Thyroid gland (tissue), 4 donors: Measurements from ENCODE around the gene OXSR1. TPM values are rescaled to one million over a fixed set of nuclear protein-coding genes. Genes with fewer than 3 reads are reported as not detected.

Source experiments
- DNase-seq, 2 donors: peaks; one replicate each; pipeline ENCODE4 v3.0.0-alpha.2; 2019
- H3K27ac ChIP-seq, 3 donors: fragments of 200-600 bp; sonication (generic); 1 replicate in 2 of 3; 2 replicates in 1 of 3; pipeline ENCODE4 v1.5.1; 2016 to 2019; ENCODE audit warnings: mild to moderate bottlenecking in 1 of 3, moderate library complexity in 1 of 3
- H3K27me3 ChIP-seq: fragments of 200-600 bp; sonication (generic); one replicate; pipeline ENCODE4 v1.5.1; 2019
- H3K36me3 ChIP-seq, 2 donors: fragments of 200-600 bp; sonication (generic); one replicate each; pipeline ENCODE4 v1.5.1; 2016 to 2019
- H3K4me1 ChIP-seq, 2 donors: fragments of 200-600 bp; sonication (generic); one replicate each; pipeline ENCODE4 v1.5.1; 2017 to 2019
- H3K4me3 ChIP-seq, 3 donors: fragments of 200-600 bp; sonication (generic); replicated peaks in 1 of 3; 1 replicate in 2 of 3; 2 replicates in 1 of 3; pipeline ENCODE4 v1.5.1; 2016; ENCODE audit warnings: mild to moderate bottlenecking in 1 of 3
- H3K9me3 ChIP-seq: fragments of 200-600 bp; sonication (generic); one replicate; pipeline ENCODE4 v1.5.1; 2017
- CTCF ChIP-seq, 6 experiments: fragments of 200-600 bp in 3 of 6; fragments of 450-650 bp in 3 of 6; sonication (generic) in 3 of 6; IDR thresholded peaks; one replicate each; pipeline ENCODE4 v1.5.1; 2016 to 2019; ENCODE audit warnings: antibody characterized with exemption in 6 of 6, mild to moderate bottlenecking in 2 of 6, inconsistent platforms in 1 of 6, moderate library complexity in 1 of 6
- POLR2A ChIP-seq, 2 donors: fragments of 450-650 bp; IDR thresholded peaks; one replicate each; pipeline ENCODE4 v1.6.1; 2017; ENCODE audit warnings: antibody characterized with exemption in 2 of 2, mild to moderate bottlenecking in 2 of 2, moderate library complexity in 1 of 2
- WGBS, 2 donors: methylation state at CpG; one replicate each; pipeline ENCODE4 v1.1.5; 2017; 5-methylcytosine and 5-hydroxymethylcytosine counted together
- intact Hi-C: fragments of 100-400 bp; cut with DNase I; formaldehyde crosslinking; loops from one replicate; pipeline ENCODE4 v1.15.1; 2023
- total RNA-seq, 4 donors: library from RNA; depleted of rRNA; stranded (reverse); fragments of >200 nt; gene quantifications; one replicate each; pipeline ENCODE4 v1.2.3, GENCODE V29; 2016

Gene OXSR1
- total RNA-seq, 4 donors from 2014 or later = 32.0 to 40.5 (median 37.9) TPM

- 94 to 98% methylated on average over 13 of the region's 13 CpGs for WGBS, 2 donors
- DNase-seq = no peak
- Histone ChIP-seq H3K27me3 (no peaks in the 10 kb centered on the region), H3K9me3 (no peaks in the 10 kb centered on the region), H3K36me3 (no peaks in the 10 kb centered on the region), H3K4me1 (no peaks in the 10 kb centered on the region), H3K4me3 (no peak overlapping the region), H3K27ac (no peak overlapping the region)
- intact Hi-C loops = no loop called here
- TF ChIP-seq POLR2A (IDR thresholded peaks at IDR 0.05) (no peak), CTCF (IDR thresholded peaks at IDR 0.05) (no peak)
These were observed 111.0 kb downstream of the OXSR1 start for GRCh38 chr3:38276081-38276916.

- H3K4me3 ChIP-seq = no peak overlapping the region
- H3K4me1 ChIP-seq = no peaks in the 10 kb centered on the region
- DNase-seq = no peak
- WGBS, 2 donors = 96% methylated on average over 12 to 13 of the region's 13 CpGs
- H3K9me3 ChIP-seq = no peaks in the 10 kb centered on the region
- no peaks in the 10 kb centered on the region for H3K27me3 ChIP-seq
- TF ChIP-seq CTCF (IDR thresholded peaks at IDR 0.05) = no peak
- TF ChIP-seq POLR2A (IDR thresholded peaks at IDR 0.05) = no peak
- intact Hi-C loops = no loop called here
- H3K27ac ChIP-seq = no peak overlapping the region
- H3K36me3 ChIP-seq = no peaks in the 10 kb centered on the region
These were observed 111.7 kb downstream of the OXSR1 start for GRCh38 chr3:38276917-38277630.

GRCh38 chr3:38278841-38279240 is 113.5 kb downstream of the OXSR1 start:
- DNase-seq = no peak
- intact Hi-C loops = no loop called here
- TF ChIP-seq POLR2A (IDR thresholded peaks at IDR 0.05) (no peak), CTCF (IDR thresholded peaks at IDR 0.05) (no peak)
- Histone ChIP-seq H3K36me3 (no peaks in the 10 kb centered on the region), H3K27me3 (no peaks in the 10 kb centered on the region), H3K27ac (no peak overlapping the region), H3K9me3 (no peaks in the 10 kb centered on the region), H3K4me3 (no peak overlapping the region), H3K4me1 (no peaks in the 10 kb centered on the region)
- 88 to 97% methylated on average over 5 of the region's 5 CpGs for WGBS, 2 donors

- no peak within 1 kb of the TSS for H3K27ac ChIP-seq
- H3K27me3 ChIP-seq = no peaks in the 10 kb centered on the region
- H3K36me3 ChIP-seq = no peaks in the 10 kb centered on the region
- no peak for DNase-seq
- TF ChIP-seq POLR2A (IDR thresholded peaks at IDR 0.05) = no peak
- TF ChIP-seq CTCF (IDR thresholded peaks at IDR 0.05) = no peak
- H3K4me3 ChIP-seq = no peak within 1 kb of the TSS
- H3K4me1 ChIP-seq = no peaks in the 10 kb centered on the region
- no peaks in the 10 kb centered on the region for H3K9me3 ChIP-seq
- 92 to 93% methylated on average over 13 to 14 of the region's 14 CpGs for WGBS, 2 donors
- intact Hi-C loops = no loop called here
These were observed 116.8 kb downstream of the OXSR1 start, which contains the start of gene SLC22A14 for GRCh38 chr3:38281895-38282686. TSS of gene SLC22A14 (plus strand) at chr3:38282294. CDS start at chr3:38306027, 23,733 bp downstream.
